GM18861 (cell line): Measurements from ENCODE around the gene NSA2.

Experiments used
- ATAC-seq: cut with Tn5 transposase; IDR thresholded peaks from one replicate; pipeline ENCODE4 v1.9.1; 2021; ENCODE audit not compliant: unreplicated experiment

The NSA2 gene

DNA sequence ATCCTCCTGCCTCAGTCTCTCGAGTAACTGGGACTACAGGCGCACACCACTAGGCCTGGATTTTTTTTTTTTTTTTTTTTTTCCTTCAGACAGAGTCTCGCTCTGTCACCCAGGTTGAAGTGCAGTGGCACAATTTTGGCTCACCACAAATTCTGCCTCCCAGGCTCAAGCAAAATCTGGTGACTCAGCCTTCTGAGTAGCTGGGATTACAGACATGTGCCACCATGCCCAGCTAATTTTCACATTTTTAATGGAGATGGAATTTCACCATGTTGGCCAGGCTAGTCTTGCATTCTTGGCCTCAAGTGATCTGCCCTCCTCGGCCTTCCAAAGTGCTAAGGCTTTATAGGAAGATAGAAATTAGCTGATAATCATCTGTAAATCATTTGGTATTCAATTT lies 43.9 kb downstream of the NSA2 start:
- no peak for ATAC-seq

DNA sequence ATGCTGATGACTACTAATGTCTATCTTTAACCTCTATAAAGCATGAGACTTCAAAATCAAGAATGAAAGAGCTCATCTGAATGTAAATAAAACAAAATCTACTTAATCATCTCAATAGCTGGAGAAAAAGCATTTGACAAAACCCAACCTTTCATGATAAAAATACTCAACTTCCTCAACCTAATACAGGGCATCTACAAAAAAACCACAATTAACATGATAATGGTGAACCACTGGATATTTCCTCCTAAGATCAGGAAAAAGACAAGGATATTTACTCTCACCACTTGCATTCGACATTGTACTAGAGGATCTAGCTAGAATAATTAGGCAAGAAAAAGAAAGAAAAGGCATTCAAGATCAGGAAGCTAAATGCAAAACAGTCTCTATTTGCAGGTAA lies 49.8 kb downstream of the NSA2 start:
- no peak for ATAC-seq

DNA sequence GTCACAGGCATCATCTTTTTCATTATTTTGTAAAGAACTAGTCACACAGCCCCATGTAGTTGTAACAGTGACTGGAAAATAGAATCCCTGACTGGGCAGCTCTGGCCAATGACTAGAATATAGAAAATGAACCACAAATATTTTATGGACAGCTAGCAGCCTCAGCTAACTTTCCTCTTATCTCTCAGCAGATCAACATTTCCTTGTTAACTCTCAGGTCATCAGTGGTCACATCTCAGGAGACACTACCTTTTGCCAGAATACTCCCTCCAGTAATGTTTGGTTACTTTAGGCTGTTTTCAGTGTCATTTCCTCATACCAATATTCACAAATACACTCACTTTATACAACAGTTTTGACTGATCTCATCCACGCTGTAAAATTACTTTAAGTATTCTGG lies 55.2 kb downstream of the NSA2 start:
- no peak for ATAC-seq

DNA sequence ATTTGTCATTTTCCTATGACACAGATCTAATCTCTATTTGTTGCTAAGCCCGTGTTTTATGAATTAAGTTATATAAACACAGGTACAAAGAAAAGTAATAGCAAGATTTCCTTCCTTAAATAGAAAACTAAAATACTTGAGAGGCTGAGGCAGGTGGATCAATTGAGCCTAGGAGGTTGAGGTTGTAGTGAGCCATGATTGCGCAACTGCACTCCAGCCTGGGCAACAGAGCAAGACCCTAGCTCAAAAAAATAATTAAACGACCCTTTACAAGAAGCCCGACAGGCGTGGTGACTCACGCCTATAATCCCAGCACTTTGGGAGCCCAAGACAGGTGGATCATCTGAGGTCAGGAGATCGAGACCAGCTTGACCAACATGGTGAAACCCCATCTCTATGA lies 62.4 kb downstream of the NSA2 start:
- no peak for ATAC-seq
